ENCODE results near the gene CDK11B.
"Not testable (repeated sequence)": the region's sequence is repeated elsewhere in the genome, so short reads cannot be mapped to it uniquely, and the experiment has no call there.

The CDK11B gene

DNA sequence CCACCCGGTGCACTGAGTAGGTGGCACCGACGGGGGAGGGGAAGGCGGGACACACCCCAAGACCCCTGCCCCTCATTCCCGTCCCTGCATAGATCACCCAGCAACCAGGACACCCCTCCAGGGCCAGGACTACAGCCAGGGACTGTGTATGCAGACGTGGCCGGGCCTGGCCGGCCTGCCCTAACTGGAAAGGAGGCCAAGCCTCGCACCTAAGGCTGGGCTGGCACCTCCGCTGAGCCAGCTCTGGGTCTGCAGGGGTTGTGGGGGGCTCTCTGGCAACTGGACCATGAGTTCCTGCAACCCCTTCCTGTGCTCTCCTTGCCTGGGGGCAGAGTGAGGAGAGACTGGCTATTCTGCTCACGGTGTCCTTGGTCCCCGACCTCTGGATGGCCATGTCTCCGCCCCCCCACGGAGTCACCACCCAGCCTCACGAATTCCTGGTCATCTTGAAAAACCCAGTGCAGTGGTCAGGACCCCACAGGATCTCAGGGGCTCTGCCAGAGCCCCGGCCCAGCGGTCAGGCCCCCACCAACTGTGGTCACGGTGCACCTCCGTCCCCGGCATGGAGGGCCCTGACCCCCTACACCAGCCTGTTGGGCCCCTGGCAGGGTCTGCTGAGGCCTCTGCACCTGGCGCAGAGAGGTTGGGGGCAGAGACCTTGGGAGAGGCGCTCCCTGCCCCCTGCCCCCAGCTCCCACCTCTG, 57.8 kb downstream of the CDK11B start:
- in situ Hi-C loops (cut with HindIII; ENCODE audit: low pct_unique_long_range_greater_than_20kb, low sequenced_read_pairs): no loop called here
- TF ChIP-seq JUND (IDR thresholded peaks at IDR 0.05; ENCODE audit: low read depth): no peak

DNA sequence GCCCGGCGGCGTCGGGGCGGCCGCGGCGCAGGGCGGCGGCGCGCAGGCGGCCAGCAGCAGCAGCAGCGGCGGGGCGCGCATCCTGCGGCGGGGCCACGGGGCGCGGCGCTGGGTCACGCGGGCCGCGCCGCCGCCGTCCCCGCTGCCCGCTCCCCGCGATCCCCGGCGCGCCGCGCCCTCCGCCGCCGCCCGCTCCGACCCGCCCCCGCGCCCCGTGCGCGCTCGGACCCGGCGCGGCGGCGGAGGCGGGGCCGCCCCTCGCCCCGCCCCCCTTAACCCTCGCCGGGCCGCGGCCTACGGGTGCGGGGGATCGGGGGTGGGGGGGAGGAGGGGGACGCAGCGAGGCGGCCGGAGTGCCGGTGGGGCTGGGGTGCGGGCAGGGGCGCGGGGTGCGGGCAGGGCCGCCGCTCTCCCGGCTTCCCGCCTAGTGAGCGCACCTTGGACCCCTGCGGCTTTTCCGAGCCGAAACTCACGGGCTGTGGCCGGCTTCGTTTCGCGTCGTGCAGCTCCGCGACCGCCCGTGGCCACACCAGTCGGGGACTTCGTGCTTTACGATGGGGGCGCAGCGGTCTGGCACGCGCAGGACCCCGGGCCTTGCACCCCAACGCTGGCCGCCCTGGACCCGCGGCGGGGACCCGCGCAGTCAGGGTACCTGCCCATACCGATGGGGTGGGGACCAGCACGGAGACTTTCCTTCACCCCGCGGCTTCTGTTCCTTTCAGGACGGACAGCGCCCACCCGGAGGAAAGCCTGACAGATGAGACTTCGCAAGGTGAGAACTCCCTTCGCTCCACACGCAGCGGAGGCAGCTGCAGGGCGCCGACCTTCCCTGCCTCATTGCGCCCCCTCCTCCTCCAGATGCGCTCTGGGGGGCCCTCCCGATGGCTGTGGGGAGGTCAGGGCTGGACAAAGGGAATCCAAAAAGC, 58.6 kb downstream of the CDK11B start, which contains the start of gene FNDC10:
Gene FNDC10 (minus strand): TSS at position 201 of the 926 bp plus-strand sequence. CDS start 120 bp downstream, at position 81.
- no peak for DNase-seq (ENCODE audit: low read depth in 1 of 2, low spot score in 1 of 2)
- in situ Hi-C loops (cut with HindIII; ENCODE audit: low pct_unique_long_range_greater_than_20kb, low sequenced_read_pairs): no loop called here

More for the DNA sequence above, 57.8 kb downstream of the CDK11B start:
- DNase-seq (ENCODE audit: low read depth in 1 of 2, low spot score in 1 of 2): no peak

DNA sequence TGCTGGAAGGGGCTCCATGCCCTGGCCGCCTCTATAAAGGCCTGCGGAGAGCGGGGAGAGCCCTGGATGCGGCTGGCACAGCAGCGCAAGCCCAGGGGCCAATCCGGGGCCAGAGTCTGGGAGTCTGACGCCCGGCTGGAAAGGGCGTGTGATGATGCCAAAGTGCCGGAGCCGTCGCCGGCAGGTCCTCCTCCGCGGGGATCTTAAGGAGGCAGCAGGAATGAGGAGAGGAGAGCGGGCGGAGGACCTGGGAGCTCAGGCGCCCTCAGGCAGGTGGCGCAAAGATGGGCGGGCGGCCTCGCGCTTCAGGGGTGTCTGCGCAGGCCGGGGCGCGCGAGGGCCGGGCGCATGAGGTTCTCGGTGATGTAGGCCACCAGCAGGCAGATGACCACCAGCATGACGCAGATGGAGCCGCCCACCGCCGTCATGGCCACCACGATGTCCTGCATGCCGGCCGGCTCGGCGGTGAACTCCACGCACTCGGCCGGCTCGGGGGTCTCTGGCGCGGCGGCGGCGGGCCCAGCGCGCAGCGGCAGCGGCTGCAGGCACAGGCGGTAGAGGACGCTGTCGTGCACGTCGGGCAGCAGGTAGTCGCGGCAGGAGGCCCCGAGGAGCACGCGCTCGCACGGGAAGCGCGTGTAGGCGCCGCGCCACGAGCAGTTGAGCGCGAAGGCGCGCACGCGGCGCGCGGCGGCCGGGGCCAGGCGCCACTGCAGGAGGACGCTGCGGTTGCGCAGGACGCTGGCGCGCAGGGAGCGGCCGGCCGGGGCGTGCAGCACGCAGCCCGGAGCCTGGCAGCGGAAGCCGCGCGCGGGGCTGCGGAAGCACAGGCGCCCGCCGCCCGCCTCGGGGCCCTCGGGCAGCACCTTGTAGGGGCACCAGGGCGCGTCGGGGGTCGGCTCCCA, 59.5 kb downstream of the CDK11B start:
- TF ChIP-seq JUND (IDR thresholded peaks at IDR 0.05; ENCODE audit: low read depth): no peak
- in situ Hi-C loops (cut with HindIII; ENCODE audit: low pct_unique_long_range_greater_than_20kb, low sequenced_read_pairs): no loop called here
- DNase-seq (ENCODE audit: low read depth in 1 of 2, low spot score in 1 of 2): no peak

More for the DNA sequence above, 58.6 kb downstream of the CDK11B start, which contains the start of gene FNDC10:
- no peak for TF ChIP-seq JUND (IDR thresholded peaks at IDR 0.05; ENCODE audit: low read depth)

DNA sequence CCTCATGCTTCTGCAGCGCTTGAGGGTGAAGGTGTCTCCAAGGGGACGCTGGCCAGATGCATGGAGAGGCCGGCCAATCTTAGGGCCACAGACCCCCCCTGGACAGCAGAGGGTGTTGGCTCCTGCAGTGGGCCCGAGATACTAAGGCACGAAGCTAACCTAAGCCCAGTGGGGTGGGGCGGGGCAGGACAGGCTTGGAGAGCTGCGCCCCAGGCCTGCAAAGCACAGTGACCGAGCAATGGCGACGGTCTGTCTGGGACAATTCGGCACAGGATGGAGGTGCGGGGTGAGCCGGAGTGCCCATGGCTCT, 60.1 kb downstream of the CDK11B start:
- in situ Hi-C loops (cut with HindIII; ENCODE audit: low pct_unique_long_range_greater_than_20kb, low sequenced_read_pairs): no loop called here
- DNase-seq (ENCODE audit: low read depth in 1 of 2, low spot score in 1 of 2): no peak
- TF ChIP-seq JUND (IDR thresholded peaks at IDR 0.05; ENCODE audit: low read depth): no peak

DNA sequence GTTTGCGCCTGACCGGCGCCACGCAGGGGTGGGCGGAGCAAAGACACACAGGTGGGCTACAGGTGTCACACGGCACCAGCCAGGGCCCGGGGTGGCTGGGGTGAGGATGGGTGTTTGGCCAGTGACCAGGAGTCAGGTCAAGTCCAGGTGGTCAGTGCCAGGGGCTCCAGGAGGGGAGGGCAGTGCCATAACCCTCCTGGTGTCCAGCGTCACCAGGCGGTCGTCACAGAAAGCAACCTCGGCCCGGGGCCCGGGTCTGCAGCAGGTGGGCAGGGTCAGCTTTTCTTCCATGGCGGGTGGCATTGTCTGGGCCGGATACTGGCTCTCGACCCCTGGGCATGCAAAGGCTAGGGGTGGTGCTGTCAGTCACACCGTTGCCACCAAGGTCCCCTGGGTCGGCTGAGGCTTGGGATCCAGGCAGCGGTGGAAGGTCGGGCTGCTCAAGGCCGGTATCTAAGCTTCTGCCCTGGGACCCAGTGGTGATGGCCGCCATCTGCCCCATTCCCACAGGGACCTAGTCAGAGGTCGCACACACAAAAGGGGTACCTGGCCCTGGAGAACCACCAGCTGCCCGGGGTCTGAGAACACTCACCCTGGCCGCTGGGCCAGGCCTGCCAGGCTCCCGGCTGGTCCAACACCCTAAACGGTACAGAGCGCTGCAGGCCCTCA, 60.6 kb downstream of the CDK11B start:
- TF ChIP-seq JUND (IDR thresholded peaks at IDR 0.05; ENCODE audit: low read depth): no peak
- in situ Hi-C loops (cut with HindIII; ENCODE audit: low pct_unique_long_range_greater_than_20kb, low sequenced_read_pairs): no loop called here
- no peak for DNase-seq (ENCODE audit: low read depth in 1 of 2, low spot score in 1 of 2)

DNA sequence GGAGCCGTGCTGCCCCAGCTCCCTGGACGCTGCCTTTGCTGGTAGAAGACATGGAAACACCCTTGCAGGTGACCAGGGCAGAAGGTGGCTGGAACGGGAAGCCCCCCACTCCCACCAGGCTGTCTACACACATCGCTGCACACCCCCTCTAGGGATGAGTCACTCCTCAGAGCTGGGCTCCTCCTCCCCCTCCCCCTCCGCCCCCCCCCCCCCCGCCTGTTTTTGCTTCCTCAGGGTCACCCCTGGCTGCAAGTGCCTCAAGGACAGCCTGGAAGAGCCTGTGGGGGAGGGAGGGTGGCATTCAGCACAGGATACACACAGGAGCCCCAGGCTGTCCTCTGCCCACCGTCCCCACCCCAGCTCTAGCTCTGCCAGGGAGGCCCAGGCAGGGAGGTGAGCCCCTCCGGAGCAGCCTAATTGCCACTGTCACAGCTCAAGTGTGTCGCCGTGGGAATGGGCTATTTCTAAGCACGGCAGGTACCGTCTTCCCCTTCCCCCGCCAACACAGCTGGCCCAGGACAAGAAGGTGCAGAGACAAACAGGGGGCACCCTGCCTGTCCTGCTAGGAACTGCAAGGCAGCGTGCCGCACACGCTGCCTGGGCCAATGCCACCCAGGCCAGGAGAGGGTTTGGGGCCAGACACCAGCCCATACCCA, 61.4 kb downstream of the CDK11B start:
- DNase-seq (ENCODE audit: low read depth in 1 of 2, low spot score in 1 of 2): peak; percentile 54 to 96
- TF ChIP-seq JUND (IDR thresholded peaks at IDR 0.05; ENCODE audit: low read depth): no peak
- in situ Hi-C loops (cut with HindIII; ENCODE audit: low pct_unique_long_range_greater_than_20kb, low sequenced_read_pairs): no loop called here

GRCh38 chr1:1596493-1597274, 62.1 kb downstream of the CDK11B start:
- TF ChIP-seq JUND (IDR thresholded peaks at IDR 0.05; ENCODE audit: low read depth): no peak
- in situ Hi-C loops (cut with HindIII; ENCODE audit: low pct_unique_long_range_greater_than_20kb, low sequenced_read_pairs): no loop called here
- no peak for DNase-seq (ENCODE audit: low read depth in 1 of 2, low spot score in 1 of 2)

- DNase-seq (ENCODE audit: low read depth in 1 of 2, low spot score in 1 of 2); in situ Hi-C loops (cut with HindIII; ENCODE audit: low pct_unique_long_range_greater_than_20kb, low sequenced_read_pairs): not testable (repeated sequence)
These were observed 63.5 kb downstream of the CDK11B start for GRCh38 chr1:1595341-1595740.

DNA sequence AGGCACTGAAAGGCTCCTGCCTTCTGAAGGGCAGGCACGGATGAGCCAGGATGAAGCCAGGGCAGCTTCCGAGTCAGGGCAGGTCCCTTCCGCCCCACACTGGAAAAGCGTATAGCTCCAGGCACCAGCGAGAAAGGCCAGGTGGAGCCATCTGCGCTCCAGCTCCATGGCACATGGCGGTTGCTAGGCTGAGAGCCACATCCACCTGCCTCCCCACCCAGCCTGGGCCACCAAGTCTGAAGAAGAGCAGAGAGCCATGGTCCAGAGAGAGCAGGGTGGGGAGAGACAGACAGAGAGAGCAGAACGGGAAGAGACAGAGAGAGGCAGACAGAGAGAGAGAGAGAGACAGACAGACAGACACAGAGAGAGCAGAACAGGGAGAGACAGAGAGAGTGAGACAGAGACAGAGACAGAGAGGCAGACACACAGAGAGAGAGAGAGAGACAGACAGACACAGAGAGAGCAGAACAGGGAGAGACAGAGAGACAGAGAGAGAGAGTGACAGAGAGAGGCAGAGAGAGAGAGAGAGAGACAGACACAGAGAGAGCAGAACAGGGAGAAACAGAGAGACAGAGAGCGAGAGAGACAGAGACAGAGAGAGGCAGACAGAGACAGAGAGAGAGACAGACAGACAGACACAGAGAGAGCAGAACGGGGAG, 64.1 kb downstream of the CDK11B start:
- in situ Hi-C loops (cut with HindIII; ENCODE audit: low pct_unique_long_range_greater_than_20kb, low sequenced_read_pairs): no loop called here
- TF ChIP-seq JUND (IDR thresholded peaks at IDR 0.05; ENCODE audit: low read depth): no peak
- no peak for DNase-seq (ENCODE audit: low read depth in 1 of 2, low spot score in 1 of 2)

DNA sequence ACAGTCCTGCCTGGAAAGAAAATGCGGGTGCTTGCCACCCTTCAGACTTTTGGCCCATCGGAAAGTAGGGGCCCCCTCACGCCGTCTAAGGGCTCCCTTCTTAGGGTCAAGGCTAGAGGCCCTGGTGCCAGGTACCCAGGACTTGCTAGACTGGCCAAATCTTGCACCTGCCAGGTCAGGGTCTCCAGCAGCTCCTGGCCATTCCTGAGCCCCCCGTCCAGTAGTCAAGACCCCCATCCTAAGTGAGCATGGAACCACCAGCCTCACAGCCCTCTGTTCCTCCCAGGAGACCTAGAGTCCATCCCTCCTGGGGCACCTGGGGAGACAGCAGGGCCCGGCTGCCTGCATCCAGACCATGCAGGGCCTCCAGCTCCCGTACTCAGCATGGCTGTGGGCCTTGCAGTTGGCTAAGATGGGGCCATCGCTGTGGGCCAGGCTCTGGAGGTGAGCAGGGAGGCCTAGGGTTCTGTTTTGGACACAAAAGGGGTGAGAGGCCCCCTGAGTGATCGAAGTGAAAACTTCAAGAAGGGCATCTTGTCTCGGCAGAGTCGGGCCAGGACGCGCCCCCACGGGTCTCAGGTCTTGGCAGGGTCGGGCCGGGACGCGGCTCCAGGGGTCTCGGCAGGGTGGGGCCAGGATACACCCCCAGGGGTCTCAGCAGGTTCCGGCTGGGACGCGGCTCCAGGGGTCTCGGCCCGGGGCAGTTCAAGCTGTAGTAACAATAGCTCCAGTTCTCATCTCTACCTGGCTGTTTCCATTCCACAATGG, 64.8 kb downstream of the CDK11B start:
- DNase-seq (ENCODE audit: low read depth in 1 of 2, low spot score in 1 of 2): no peak
- no peak for TF ChIP-seq JUND (IDR thresholded peaks at IDR 0.05; ENCODE audit: low read depth)
- in situ Hi-C loops (cut with HindIII; ENCODE audit: low pct_unique_long_range_greater_than_20kb, low sequenced_read_pairs): no loop called here

Data from T47D (cell line).